Neural cell (in vitro differentiated cells): Measurements from ENCODE around the gene MICAL2.

Source experiments
- EP300 ChIP-seq: fragments of 450-650 bp; conservative IDR thresholded peaks from 2 replicates; pipeline ENCODE4 v1.6.1; 2014; ENCODE audit warnings: antibody characterized with exemption, mild to moderate bottlenecking, moderate library complexity; ENCODE audit not compliant: poor library complexity, severe bottlenecking
- EZH2 ChIP-seq: fragments of 200-600, 300-800 bp; shearing (Covaris generic), sonication (generic); IDR thresholded peaks from 2 replicates; pipeline ENCODE4 v1.6.1; 2014; ENCODE audit warnings: antibody characterized with exemption, low read length, borderline replicate concordance, mild to moderate bottlenecking; ENCODE audit not compliant: insufficient read depth, poor library complexity, severe bottlenecking
- MXI1 ChIP-seq: fragments of 450-650 bp; conservative IDR thresholded peaks from 2 replicates; pipeline ENCODE4 v1.6.1; 2014; ENCODE audit warnings: antibody characterized with exemption, mild to moderate bottlenecking; ENCODE audit not compliant: poor library complexity, severe bottlenecking
- POLR2AphosphoS5 ChIP-seq: IDR thresholded peaks from 2 replicates; pipeline ENCODE4 v1.6.1; 2012
- RAD21 ChIP-seq: fragments of 450-650 bp; conservative IDR thresholded peaks from 2 replicates; pipeline ENCODE4 v1.6.1; 2014; ENCODE audit warnings: antibody characterized with exemption, mild to moderate bottlenecking, moderate library complexity
- REST ChIP-seq: IDR thresholded peaks from 2 replicates; pipeline ENCODE4 v1.6.1; 2012; ENCODE audit warnings: borderline replicate concordance
- SMC3 ChIP-seq: fragments of 450-650 bp; conservative IDR thresholded peaks from 2 replicates; pipeline ENCODE4 v1.6.1; 2014; ENCODE audit warnings: antibody characterized with exemption, mild to moderate bottlenecking, moderate library complexity; ENCODE audit not compliant: poor library complexity
- TAF1 ChIP-seq: IDR thresholded peaks from 2 replicates; pipeline ENCODE4 v1.6.1; 2012; ENCODE audit warnings: low read depth
- TF ChIP-seq, protein P1 (sequence below): fragments of 450-650 bp; IDR thresholded peaks from 2 replicates; pipeline ENCODE4 v1.5.1; 2014; ENCODE audit warnings: antibody characterized with exemption, mild to moderate bottlenecking, moderate library complexity; ENCODE audit not compliant: poor library complexity, severe bottlenecking

GRCh38 chr11:12236744-12237101 lies 126.3 kb downstream of the MICAL2 start:
- TF ChIP-seq, protein P1, sequence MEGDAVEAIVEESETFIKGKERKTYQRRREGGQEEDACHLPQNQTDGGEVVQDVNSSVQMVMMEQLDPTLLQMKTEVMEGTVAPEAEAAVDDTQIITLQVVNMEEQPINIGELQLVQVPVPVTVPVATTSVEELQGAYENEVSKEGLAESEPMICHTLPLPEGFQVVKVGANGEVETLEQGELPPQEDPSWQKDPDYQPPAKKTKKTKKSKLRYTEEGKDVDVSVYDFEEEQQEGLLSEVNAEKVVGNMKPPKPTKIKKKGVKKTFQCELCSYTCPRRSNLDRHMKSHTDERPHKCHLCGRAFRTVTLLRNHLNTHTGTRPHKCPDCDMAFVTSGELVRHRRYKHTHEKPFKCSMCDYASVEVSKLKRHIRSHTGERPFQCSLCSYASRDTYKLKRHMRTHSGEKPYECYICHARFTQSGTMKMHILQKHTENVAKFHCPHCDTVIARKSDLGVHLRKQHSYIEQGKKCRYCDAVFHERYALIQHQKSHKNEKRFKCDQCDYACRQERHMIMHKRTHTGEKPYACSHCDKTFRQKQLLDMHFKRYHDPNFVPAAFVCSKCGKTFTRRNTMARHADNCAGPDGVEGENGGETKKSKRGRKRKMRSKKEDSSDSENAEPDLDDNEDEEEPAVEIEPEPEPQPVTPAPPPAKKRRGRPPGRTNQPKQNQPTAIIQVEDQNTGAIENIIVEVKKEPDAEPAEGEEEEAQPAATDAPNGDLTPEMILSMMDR = no peak
- TF ChIP-seq MXI1 = no peak
- no peak for TF ChIP-seq POLR2AphosphoS5
- TF ChIP-seq REST = no peak
- TF ChIP-seq SMC3 = peak; percentile 6
- no peak for TF ChIP-seq TAF1
- no peak for TF ChIP-seq EP300
- no peak for TF ChIP-seq EZH2
- no peak for TF ChIP-seq RAD21
